ENCODE measurements around the gene WFDC1.

GRCh38 chr16:84371553-84371865 lies 76.8 kb downstream of the WFDC1 start:
- no peak for TF ChIP-seq CTCF (IDR thresholded peaks at IDR 0.05; ENCODE audit: low read depth, low read length)
- no peak for TF ChIP-seq POLR2A (IDR thresholded peaks at IDR 0.05; ENCODE audit: extremely low read depth, insufficient read length)
- no peak for TF ChIP-seq MYC (IDR thresholded peaks at IDR 0.05; ENCODE audit: low read depth, low read length)
- no peak for TF ChIP-seq MAX (IDR thresholded peaks at IDR 0.05; ENCODE audit: low read depth, low read length)

All from NB4 (cell line).